Measurements from ENCODE around the gene SIX2. TPM values are rescaled to one million over a fixed set of nuclear protein-coding genes. Genes with fewer than 3 reads are reported as not detected.

Gene SIX2
- total and polyA plus RNA-seq, 2 of the 8 experiments (the other 6 are each of a cell fraction or from before 2014, with no cell fraction given) = 0.47 to 1.0 TPM

DNA sequence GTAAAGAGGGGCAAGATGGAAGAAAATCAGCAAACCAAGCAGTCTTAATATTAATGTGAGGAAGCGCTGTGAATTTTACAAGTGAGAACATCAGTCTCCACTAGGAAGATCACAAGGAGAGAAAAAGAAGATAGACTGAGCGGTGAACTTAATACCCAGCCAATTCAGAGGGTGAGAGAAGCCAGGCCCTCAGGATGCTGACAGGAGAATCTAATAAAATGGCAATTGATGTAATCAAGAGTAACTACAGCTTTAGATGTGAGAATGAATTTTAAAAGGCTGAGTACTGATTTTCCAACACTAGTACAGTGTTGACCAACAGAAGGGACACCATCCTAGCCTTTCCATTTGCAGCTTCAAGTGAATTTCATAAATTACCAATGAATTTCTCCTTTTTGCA, 35.7 kb upstream of the SIX2 start:
- Histone ChIP-seq H2BK15ac (ENCODE audit: low read length) (no peak overlapping the region), H3K79me1 (ENCODE audit: low read depth, low read length) (no peaks in the 10 kb centered on the region), H3K18ac (ENCODE audit: extremely low read depth, low read length) (no peak overlapping the region), H3K9ac (replicated peaks in 1 of 4; ENCODE audit: extremely low read depth in 1 of 4, low read depth in 3 of 4, low read length in 3 of 4) (no peak overlapping the region), H3K27me3 (replicated peaks in 1 of 4; ENCODE audit: control insufficient read depth in 3 of 4, extremely low read depth in 1 of 4, insufficient read depth in 3 of 4, low read length in 3 of 4) (no peaks in the 10 kb centered on the region), H3K79me2 (ENCODE audit: control insufficient read depth in 1 of 2, insufficient read depth in 2 of 2, low read length in 2 of 2) (no peaks in the 10 kb centered on the region), H3K14ac (ENCODE audit: insufficient read length) (no peak overlapping the region), H3K4me3 (ENCODE audit: extremely low read depth in 1 of 4, insufficient read depth in 2 of 4, low read depth in 3 of 4, low read length in 4 of 4) (no peak overlapping the region), H4K91ac (replicated peaks; ENCODE audit: insufficient read length, low read length) (no peak overlapping the region), H2AK5ac (ENCODE audit: low read depth, low read length) (no peak overlapping the region), H4K20me1 (replicated peaks in 1 of 2; ENCODE audit: control insufficient read depth in 1 of 2, insufficient read depth in 2 of 2, low read length in 2 of 2) (no peaks in the 10 kb centered on the region), H3K4me1 (replicated peaks in 1 of 4; ENCODE audit: control insufficient read depth in 3 of 4, insufficient read depth in 4 of 4, low read length in 3 of 4) (no peaks in the 10 kb centered on the region), H4K5ac (ENCODE audit: insufficient read length, low read depth, low read length) (no peak overlapping the region), H2BK5ac (ENCODE audit: low read depth, low read length) (no peak overlapping the region), H4K8ac (ENCODE audit: extremely low read depth, insufficient read depth, low read length) (no peak overlapping the region), H3K9me3 (ENCODE audit: insufficient read depth in 2 of 2, low read depth in 1 of 2, low read length in 1 of 2) (no peaks in the 10 kb centered on the region), H2AFZ (ENCODE audit: low read length) (no peak overlapping the region), H3K4me2 (ENCODE audit: insufficient read depth in 1 of 2, low read depth in 2 of 2, low read length in 2 of 2) (no peak overlapping the region), H2BK12ac (ENCODE audit: low read depth, low read length) (no peak overlapping the region), H3K27ac (ENCODE audit: low read depth, low read length) (no peak overlapping the region), H2BK20ac (ENCODE audit: low read length) (no peak overlapping the region), H3K56ac (replicated peaks; ENCODE audit: insufficient read length, low read depth, low read length) (no peak overlapping the region), H3K23me2 (ENCODE audit: low read depth, low read length) (no peaks in the 10 kb centered on the region), H3K23ac (ENCODE audit: insufficient read length) (no peak overlapping the region), H3K36me3 (ENCODE audit: control insufficient read depth in 2 of 4, insufficient read depth in 4 of 4, low read length in 3 of 4) (no peaks in the 10 kb centered on the region), H3K4ac (replicated peaks; ENCODE audit: insufficient read length, low read depth, low read length) (no peak overlapping the region), H2BK120ac (replicated peaks; ENCODE audit: low read depth, low read length) (no peak overlapping the region)
- 86% methylated on average over 2 of the region's 2 CpGs; no CpG with 5 or more reads in 1 of the 2 experiments for WGBS, 2 experiments (ENCODE audit: extremely low coverage in 1 of 2, insufficient coverage in 1 of 2, insufficient read length in 1 of 2, insufficient replicate concordance in 2 of 2, low coverage in 1 of 2, low lambda C conversion rate in 2 of 2, missing lambda C conversion rate in 1 of 2)
- POLR2A ChIA-PET (ENCODE audit: partially characterized antibody) = no interaction called here
- DNase-seq (ENCODE audit: low read depth in 1 of 2, low spot score in 2 of 2) (no peak), FAIRE-seq (no peak)
- CTCF ChIA-PET (ENCODE audit: partially characterized antibody) = interaction anchor here (1.1 kb wide), 1 partner anchor 31 kb away, joined by 3 read pairs; no protein-coding TSS in a partner anchor
- TF ChIP-seq EGR1 (IDR thresholded peaks at IDR 0.05; ENCODE audit: borderline replicate concordance, low read depth, low read length) = no peak
- no peak for TF ChIP-seq CTCF (IDR thresholded peaks at IDR 0.05; ENCODE audit: control extremely low read depth in 1 of 3, insufficient read depth in 1 of 3, low read depth in 1 of 3, low read length in 3 of 3)
- no peak for TF ChIP-seq HDAC2 (IDR thresholded peaks at IDR 0.05; ENCODE audit: borderline replicate concordance in 1 of 2, low read depth in 2 of 2, low read length in 2 of 2)
- TF ChIP-seq NRF1 (IDR thresholded peaks at IDR 0.05; ENCODE audit: low read depth, low read length) = no peak
- TF ChIP-seq KDM5A (IDR thresholded peaks at IDR 0.05; ENCODE audit: low read length) = no peak
- TF ChIP-seq JUN (IDR thresholded peaks at IDR 0.05; ENCODE audit: low read depth, low read length) = no peak
- TF ChIP-seq SRF (IDR thresholded peaks at IDR 0.05; ENCODE audit: low read depth, low read length) = no peak
- no peak for TF ChIP-seq BRCA1 (IDR thresholded peaks at IDR 0.05; ENCODE audit: low read depth, low read length)
- no peak for TF ChIP-seq TBP (IDR thresholded peaks at IDR 0.05; ENCODE audit: low read depth, low read length)
- no peak for TF ChIP-seq SP2 (IDR thresholded peaks at IDR 0.05; ENCODE audit: low read length)
- TF ChIP-seq YY1 (IDR thresholded peaks at IDR 0.05; ENCODE audit: low read depth, low read length) = no peak
- TF ChIP-seq CHD1 (IDR thresholded peaks at IDR 0.05; ENCODE audit: low read depth, low read length) = no peak
- no peak for TF ChIP-seq KDM4A (IDR thresholded peaks at IDR 0.05; ENCODE audit: low read depth, low read length, severe bottlenecking)
